ENCODE measurements around the gene PCID2.

Gene PCID2

GRCh38 chr13:113176822-113177221 lies 31.6 kb downstream of the PCID2 start:
- Histone ChIP-seq H3K9me3 (ENCODE audit: insufficient read depth, low read length) (no peaks in the 10 kb centered on the region), H3K9ac (ENCODE audit: insufficient read length, low read depth) (no peak overlapping the region), H3K27me3 (ENCODE audit: insufficient read depth, insufficient read length) (no peaks in the 10 kb centered on the region), H3K4me3 (ENCODE audit: insufficient read length, low read depth) (no peak overlapping the region), H3K4me1 (ENCODE audit: insufficient read depth, insufficient read length) (no peaks in the 10 kb centered on the region), H3K36me3 (ENCODE audit: insufficient read depth, insufficient read length, low read length) (peaks cover 88% of the 10 kb centered on the region)
- DNase-seq (ENCODE audit: low read depth, low spot score) = no peak
- TF ChIP-seq SUZ12 (IDR thresholded peaks at IDR 0.05; ENCODE audit: extremely low read depth, insufficient read depth, insufficient read length) (no peak), YY1 (IDR thresholded peaks at IDR 0.05; ENCODE audit: insufficient read depth, insufficient read length) (no peak), ZNF274 (IDR thresholded peaks at IDR 0.05; ENCODE audit: low read depth, low read length) (no peak)

- DNase-seq (ENCODE audit: low read depth, low spot score) = no peak
- no peak overlapping the region for H3K9ac ChIP-seq (ENCODE audit: insufficient read length, low read depth)
- no peaks in the 10 kb centered on the region for H3K27me3 ChIP-seq (ENCODE audit: insufficient read depth, insufficient read length)
- no peaks in the 10 kb centered on the region for H3K4me1 ChIP-seq (ENCODE audit: insufficient read depth, insufficient read length)
- TF ChIP-seq SUZ12 (IDR thresholded peaks at IDR 0.05; ENCODE audit: extremely low read depth, insufficient read depth, insufficient read length) (no peak), ZNF274 (IDR thresholded peaks at IDR 0.05; ENCODE audit: low read depth, low read length) (no peak), YY1 (IDR thresholded peaks at IDR 0.05; ENCODE audit: insufficient read depth, insufficient read length) (no peak)
- H3K9me3 ChIP-seq (ENCODE audit: insufficient read depth, low read length) = no peaks in the 10 kb centered on the region
- no peak overlapping the region for H3K4me3 ChIP-seq (ENCODE audit: insufficient read length, low read depth)
- H3K36me3 ChIP-seq (ENCODE audit: insufficient read depth, insufficient read length, low read length) = peaks cover 88% of the 10 kb centered on the region
Measured at GRCh38 chr13:113176280-113176679, 32.2 kb downstream of the PCID2 start.

GRCh38 chr13:113172419-113172926 lies 36.0 kb downstream of the PCID2 start:
- H3K4me1 ChIP-seq (ENCODE audit: insufficient read depth, insufficient read length) = no peaks in the 10 kb centered on the region
- H3K9me3 ChIP-seq (ENCODE audit: insufficient read depth, low read length) = no peaks in the 10 kb centered on the region
- DNase-seq (ENCODE audit: low read depth, low spot score) = no peak
- H3K27me3 ChIP-seq (ENCODE audit: insufficient read depth, insufficient read length) = no peaks in the 10 kb centered on the region
- H3K4me3 ChIP-seq (ENCODE audit: insufficient read length, low read depth) = no peak overlapping the region
- H3K36me3 ChIP-seq (ENCODE audit: insufficient read depth, insufficient read length, low read length) = peaks cover 77% of the 10 kb centered on the region
- no peak for TF ChIP-seq YY1 (IDR thresholded peaks at IDR 0.05; ENCODE audit: insufficient read depth, insufficient read length)
- TF ChIP-seq ZNF274 (IDR thresholded peaks at IDR 0.05; ENCODE audit: low read depth, low read length) = no peak
- no peak for TF ChIP-seq SUZ12 (IDR thresholded peaks at IDR 0.05; ENCODE audit: extremely low read depth, insufficient read depth, insufficient read length)
- H3K9ac ChIP-seq (ENCODE audit: insufficient read length, low read depth) = no peak overlapping the region

- Histone ChIP-seq H3K4me3 (ENCODE audit: insufficient read length, low read depth) (no peak overlapping the region), H3K36me3 (ENCODE audit: insufficient read depth, insufficient read length, low read length) (peaks cover 75% of the 10 kb centered on the region), H3K27me3 (ENCODE audit: insufficient read depth, insufficient read length) (no peaks in the 10 kb centered on the region), H3K9ac (ENCODE audit: insufficient read length, low read depth) (no peak overlapping the region), H3K4me1 (ENCODE audit: insufficient read depth, insufficient read length) (no peaks in the 10 kb centered on the region), H3K9me3 (ENCODE audit: insufficient read depth, low read length) (no peaks in the 10 kb centered on the region)
- TF ChIP-seq SUZ12 (IDR thresholded peaks at IDR 0.05; ENCODE audit: extremely low read depth, insufficient read depth, insufficient read length) = no peak
- no peak for TF ChIP-seq YY1 (IDR thresholded peaks at IDR 0.05; ENCODE audit: insufficient read depth, insufficient read length)
- TF ChIP-seq ZNF274 (IDR thresholded peaks at IDR 0.05; ENCODE audit: low read depth, low read length) = no peak
- DNase-seq (ENCODE audit: low read depth, low spot score) = no peak
Measured at GRCh38 chr13:113171250-113172125, 37.0 kb downstream of the PCID2 start.

GRCh38 chr13:113170511-113170910 lies 38.0 kb downstream of the PCID2 start:
- H3K4me3 ChIP-seq (ENCODE audit: insufficient read length, low read depth) = no peak overlapping the region

GRCh38 chr13:113169277-113170272 lies 38.9 kb downstream of the PCID2 start:
- no peaks in the 10 kb centered on the region for H3K27me3 ChIP-seq (ENCODE audit: insufficient read depth, insufficient read length)
- DNase-seq (ENCODE audit: low read depth, low spot score) = no peak
- H3K4me3 ChIP-seq (ENCODE audit: insufficient read length, low read depth) = no peak overlapping the region
- H3K9me3 ChIP-seq (ENCODE audit: insufficient read depth, low read length) = no peaks in the 10 kb centered on the region
- no peak overlapping the region for H3K9ac ChIP-seq (ENCODE audit: insufficient read length, low read depth)
- TF ChIP-seq ZNF274 (IDR thresholded peaks at IDR 0.05; ENCODE audit: low read depth, low read length) = no peak
- no peak for TF ChIP-seq SUZ12 (IDR thresholded peaks at IDR 0.05; ENCODE audit: extremely low read depth, insufficient read depth, insufficient read length)
- no peak for TF ChIP-seq YY1 (IDR thresholded peaks at IDR 0.05; ENCODE audit: insufficient read depth, insufficient read length)
- peaks cover 65% of the 10 kb centered on the region for H3K36me3 ChIP-seq (ENCODE audit: insufficient read depth, insufficient read length, low read length)
- H3K4me1 ChIP-seq (ENCODE audit: insufficient read depth, insufficient read length) = no peaks in the 10 kb centered on the region

More at GRCh38 chr13:113170511-113170910, 38.0 kb downstream of the PCID2 start:
- TF ChIP-seq ZNF274 (IDR thresholded peaks at IDR 0.05; ENCODE audit: low read depth, low read length) = no peak
- TF ChIP-seq SUZ12 (IDR thresholded peaks at IDR 0.05; ENCODE audit: extremely low read depth, insufficient read depth, insufficient read length) = no peak
- TF ChIP-seq YY1 (IDR thresholded peaks at IDR 0.05; ENCODE audit: insufficient read depth, insufficient read length) = no peak
- DNase-seq (ENCODE audit: low read depth, low spot score) = no peak
- Histone ChIP-seq H3K9ac (ENCODE audit: insufficient read length, low read depth) (no peak overlapping the region), H3K4me1 (ENCODE audit: insufficient read depth, insufficient read length) (no peaks in the 10 kb centered on the region), H3K9me3 (ENCODE audit: insufficient read depth, low read length) (no peaks in the 10 kb centered on the region), H3K36me3 (ENCODE audit: insufficient read depth, insufficient read length, low read length) (peaks cover 69% of the 10 kb centered on the region), H3K27me3 (ENCODE audit: insufficient read depth, insufficient read length) (no peaks in the 10 kb centered on the region)
